ENCODE results near the gene ZIC2. TPM values are rescaled to one million over a fixed set of nuclear protein-coding genes. Genes with fewer than 3 reads are reported as not detected.

Gene ZIC2
- total RNA-seq, 1 donor from 2014 or later = 129 TPM

GRCh38 chr13:99956473-99957349, 24.9 kb upstream of the ZIC2 start:
- no peak for DNase-seq (ENCODE audit: extremely low spot score, unreplicated experiment)
- H3K4me1 Mint-ChIP-seq (ENCODE audit: unreplicated experiment) = peaks cover 46% of the 10 kb centered on the region
- TF ChIP-seq CTCF (conservative IDR thresholded peaks at IDR 0.05) = no peak
- no peaks in the 10 kb centered on the region for H3K9me3 Mint-ChIP-seq
- H3K27ac Mint-ChIP-seq = peak overlapping the region; percentile 63
- H3K36me3 Mint-ChIP-seq = no peaks in the 10 kb centered on the region
- H3K4me3 Mint-ChIP-seq = peak overlapping the region; percentile 87
- peaks cover 94% of the 10 kb centered on the region for H3K27me3 Mint-ChIP-seq

GRCh38 chr13:99958406-99959126, 23.0 kb upstream of the ZIC2 start:
- no peak for DNase-seq (ENCODE audit: extremely low spot score, unreplicated experiment)
- Mint-ChIP-seq H3K27ac (peak overlapping the region; percentile 27), H3K36me3 (no peaks in the 10 kb centered on the region), H3K4me3 (peak overlapping the region; percentile 87), H3K9me3 (no peaks in the 10 kb centered on the region), H3K4me1 (ENCODE audit: unreplicated experiment) (peaks cover 38% of the 10 kb centered on the region), H3K27me3 (peaks cover 94% of the 10 kb centered on the region)
- no peak for TF ChIP-seq CTCF (conservative IDR thresholded peaks at IDR 0.05)

GRCh38 chr13:99959127-99959539, 22.5 kb upstream of the ZIC2 start:
- H3K27me3 Mint-ChIP-seq = peaks cover 94% of the 10 kb centered on the region
- H3K27ac Mint-ChIP-seq = peak overlapping the region; percentile 27
- H3K4me1 Mint-ChIP-seq (ENCODE audit: unreplicated experiment) = peaks cover 38% of the 10 kb centered on the region
- no peaks in the 10 kb centered on the region for H3K9me3 Mint-ChIP-seq
- peak overlapping the region; percentile 87 for H3K4me3 Mint-ChIP-seq
- peaks cover 1% of the 10 kb centered on the region for H3K36me3 Mint-ChIP-seq
- DNase-seq (ENCODE audit: extremely low spot score, unreplicated experiment) = no peak
- TF ChIP-seq CTCF (conservative IDR thresholded peaks at IDR 0.05) = no peak

- H3K27ac Mint-ChIP-seq = peak overlapping the region; percentile 56
- peaks cover 94% of the 10 kb centered on the region for H3K27me3 Mint-ChIP-seq
- TF ChIP-seq CTCF (conservative IDR thresholded peaks at IDR 0.05) = peak; percentile 72
- peaks cover 3% of the 10 kb centered on the region for H3K36me3 Mint-ChIP-seq
- H3K4me3 Mint-ChIP-seq = peak overlapping the region; percentile 87
- peaks cover 38% of the 10 kb centered on the region for H3K4me1 Mint-ChIP-seq (ENCODE audit: unreplicated experiment)
- DNase-seq (ENCODE audit: extremely low spot score, unreplicated experiment) = no peak
- no peaks in the 10 kb centered on the region for H3K9me3 Mint-ChIP-seq
Observed at GRCh38 chr13:99959540-99960230, 21.9 kb upstream of the ZIC2 start.

GRCh38 chr13:99960663-99961311, 20.8 kb upstream of the ZIC2 start:
- peaks cover 32% of the 10 kb centered on the region for H3K4me1 Mint-ChIP-seq (ENCODE audit: unreplicated experiment)
- peak overlapping the region; percentile 34 for H3K4me3 Mint-ChIP-seq
- H3K9me3 Mint-ChIP-seq = no peaks in the 10 kb centered on the region
- H3K27ac Mint-ChIP-seq = peak overlapping the region; percentile 48
- H3K27me3 Mint-ChIP-seq = peaks cover 92% of the 10 kb centered on the region
- no peak for TF ChIP-seq CTCF (conservative IDR thresholded peaks at IDR 0.05)
- DNase-seq (ENCODE audit: extremely low spot score, unreplicated experiment) = peak; percentile 67
- H3K36me3 Mint-ChIP-seq = peaks cover 3% of the 10 kb centered on the region
